SHP77 (cell line): ENCODE measurements around the gene PPP1R12C.
"Not testable (repeated sequence)": the region's sequence is repeated elsewhere in the genome, so short reads cannot be mapped to it uniquely, and the experiment has no call there.

Source experiments
- DNase-seq, 2 experiments: peaks; one replicate each; lab custom pipeline; 2025; lab: John Stamatoyannopoulos, UW

Gene PPP1R12C

DNA sequence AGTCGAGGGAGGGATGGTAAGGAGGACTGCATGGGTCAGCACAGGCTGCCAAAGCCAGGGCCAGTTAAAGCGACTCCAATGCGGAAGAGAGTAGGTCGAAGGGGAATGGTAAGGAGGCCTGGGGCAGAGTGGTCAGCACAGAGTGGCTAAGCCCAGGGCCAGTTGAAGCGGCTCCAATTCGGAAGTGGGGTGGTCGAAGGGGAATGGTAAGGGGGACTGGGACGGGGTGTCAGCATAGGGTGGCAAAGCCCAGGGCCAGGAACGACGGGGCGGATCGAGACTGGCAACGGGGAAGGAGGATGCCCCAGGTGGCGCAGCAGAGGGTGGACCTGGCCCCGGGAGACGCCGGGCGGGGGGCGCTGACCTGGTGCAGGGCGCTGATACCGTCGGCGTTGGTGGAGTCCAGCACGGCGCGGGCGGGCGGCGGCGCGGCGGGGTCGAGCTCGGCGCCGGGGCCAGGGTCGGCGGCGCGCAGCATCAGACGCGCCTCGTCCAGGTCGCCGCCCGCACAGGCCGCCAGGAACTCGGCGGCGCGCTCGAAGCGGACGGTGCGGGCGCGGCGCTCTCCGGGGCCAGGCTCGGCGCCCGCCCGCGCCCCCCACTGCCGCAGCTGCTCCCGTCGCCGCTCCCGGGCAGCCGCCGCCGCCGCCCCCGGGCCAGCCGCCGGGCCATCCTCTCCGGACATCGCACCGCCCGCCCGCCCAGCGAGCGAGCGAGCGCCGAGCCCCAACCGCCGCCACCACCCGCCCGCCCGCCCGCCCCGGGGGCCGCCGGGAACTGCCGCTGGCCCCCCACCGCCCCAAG lies at the start of gene PPP1R12C:
PPP1R12C (minus strand) TSS at position 779 of the 804 bp plus-strand sequence; CDS start at position 685, 94 bp downstream.
- peak in 1 of 2 experiments; percentile 29 for DNase-seq

DNA sequence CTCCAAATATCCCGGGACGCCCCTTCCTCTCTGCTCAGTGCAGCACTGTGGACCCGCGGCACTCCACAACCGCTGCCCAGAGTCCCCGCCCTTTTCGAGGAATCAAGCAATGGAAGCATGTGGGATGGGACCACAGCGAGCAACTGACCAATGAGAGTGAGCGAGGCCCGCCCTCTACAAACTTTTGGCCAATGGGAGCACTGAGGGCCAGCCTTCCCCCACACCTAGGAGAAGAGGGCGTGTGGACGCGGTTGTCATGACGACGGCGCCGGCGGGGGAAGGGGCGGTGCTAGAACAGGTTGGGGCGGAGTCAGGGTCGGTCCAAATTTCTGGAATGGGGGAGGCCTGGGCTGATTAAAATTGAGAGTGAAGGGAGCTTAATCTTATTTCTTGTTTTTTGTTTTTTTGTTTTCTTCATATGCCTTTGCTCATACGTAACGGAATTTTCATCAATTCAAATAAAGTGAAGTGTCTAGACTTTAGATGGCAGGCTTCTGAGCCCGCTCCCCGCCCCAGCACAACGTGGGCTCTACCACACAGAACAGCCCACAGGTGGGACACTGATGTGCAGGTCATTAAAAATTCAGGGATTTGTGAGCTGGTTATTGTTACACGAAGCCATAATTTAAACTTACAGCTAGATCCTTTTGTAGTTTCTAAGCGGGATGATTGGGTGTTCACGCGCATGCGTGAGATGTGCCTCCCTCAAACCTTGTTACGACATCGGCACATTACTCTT lies 49.3 kb upstream of the PPP1R12C start, which contains the start of gene DNAAF3:
DNAAF3 (minus strand) TSS at position 84 of the 739 bp plus-strand sequence. CDS start 200 bp downstream, outside the sequence.
- DNase-seq, result peak; percentile 96 to 97

DNA sequence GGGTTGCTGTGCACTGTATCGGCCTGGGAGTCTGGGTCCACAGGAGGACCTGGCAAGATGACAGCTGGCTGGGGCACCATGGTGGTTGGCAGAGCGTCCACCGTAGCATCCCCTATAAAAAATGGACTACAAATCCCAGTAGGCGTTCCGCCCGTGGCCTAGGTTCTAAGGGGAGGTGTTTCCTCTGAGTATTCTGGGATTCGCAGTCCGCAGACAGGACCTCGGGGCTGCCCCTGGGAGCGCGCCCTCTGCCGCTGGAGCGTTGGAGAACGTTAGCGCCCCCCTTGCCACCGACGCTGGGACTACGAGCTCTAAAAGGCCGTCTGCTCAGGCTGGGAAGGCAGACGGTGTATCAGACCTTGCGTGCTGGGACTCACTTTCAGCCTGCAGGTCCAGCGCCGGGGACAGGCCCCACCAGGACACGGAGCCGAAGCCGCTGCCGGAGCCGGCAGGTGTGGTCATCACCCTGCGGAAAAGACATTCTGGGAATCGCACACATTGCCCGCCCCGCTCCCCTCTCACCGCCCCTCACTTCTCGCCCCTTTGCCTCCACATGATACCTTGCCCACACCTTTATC lies 48.6 kb upstream of the PPP1R12C start:
- DNase-seq, result peak; percentile 87 to 90

DNA sequence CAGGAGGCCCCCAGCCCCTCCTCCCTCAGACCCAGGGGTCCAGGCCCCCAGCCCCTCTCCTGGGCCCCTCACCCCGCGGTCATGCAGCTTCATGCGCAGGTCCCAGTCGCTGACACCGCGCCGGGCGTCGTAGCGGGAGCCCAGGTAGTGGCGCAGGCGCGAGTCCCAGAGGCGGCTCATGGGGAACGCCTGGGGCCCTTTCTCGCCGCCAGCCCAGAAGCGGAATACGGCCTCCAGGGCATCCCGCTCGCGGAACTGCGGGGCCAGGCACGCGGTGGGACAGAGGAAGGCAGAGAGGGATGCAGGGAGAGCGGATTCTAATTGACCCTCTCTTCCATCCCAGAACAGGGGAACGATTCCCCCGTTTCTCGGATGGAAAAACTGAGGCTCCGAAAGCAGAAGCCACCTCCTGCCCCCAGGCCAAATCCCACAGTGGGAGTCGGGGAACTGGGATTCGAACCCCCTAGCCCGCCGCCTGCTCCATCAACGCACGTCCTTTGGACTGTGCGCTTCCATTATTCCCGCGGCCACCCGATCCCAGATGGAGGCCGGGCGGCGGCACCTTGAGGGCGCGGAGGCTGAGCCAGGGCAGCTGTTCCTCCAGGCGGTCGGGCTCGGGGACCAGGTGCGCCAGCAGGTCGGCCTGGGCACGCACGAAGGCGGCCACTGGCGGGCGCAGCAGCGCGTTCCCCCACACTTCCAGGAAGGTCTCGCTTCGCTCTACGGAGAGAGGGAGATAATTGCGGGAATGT lies 44.3 kb upstream of the PPP1R12C start:
- DNase-seq, result no peak

DNA sequence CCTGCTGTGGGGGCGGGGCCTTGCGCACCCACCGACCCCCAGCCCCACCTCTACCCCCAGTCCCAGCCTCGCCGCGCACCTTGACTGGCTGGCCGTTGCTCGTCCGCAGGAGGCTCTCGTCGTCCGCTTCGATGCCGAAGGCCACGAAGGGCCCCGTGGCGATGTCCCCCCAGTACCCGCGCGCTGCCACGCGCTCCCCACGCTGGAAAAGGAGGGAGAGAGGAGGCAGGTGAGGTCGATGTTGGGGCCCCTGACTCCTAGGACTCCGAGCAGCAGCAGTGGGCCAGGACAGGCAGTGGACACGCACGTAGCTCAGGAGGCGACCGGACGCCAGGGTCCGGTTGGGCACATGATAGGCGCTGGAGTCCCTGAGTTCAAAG lies 43.5 kb upstream of the PPP1R12C start:
- DNase-seq, result no peak

DNA sequence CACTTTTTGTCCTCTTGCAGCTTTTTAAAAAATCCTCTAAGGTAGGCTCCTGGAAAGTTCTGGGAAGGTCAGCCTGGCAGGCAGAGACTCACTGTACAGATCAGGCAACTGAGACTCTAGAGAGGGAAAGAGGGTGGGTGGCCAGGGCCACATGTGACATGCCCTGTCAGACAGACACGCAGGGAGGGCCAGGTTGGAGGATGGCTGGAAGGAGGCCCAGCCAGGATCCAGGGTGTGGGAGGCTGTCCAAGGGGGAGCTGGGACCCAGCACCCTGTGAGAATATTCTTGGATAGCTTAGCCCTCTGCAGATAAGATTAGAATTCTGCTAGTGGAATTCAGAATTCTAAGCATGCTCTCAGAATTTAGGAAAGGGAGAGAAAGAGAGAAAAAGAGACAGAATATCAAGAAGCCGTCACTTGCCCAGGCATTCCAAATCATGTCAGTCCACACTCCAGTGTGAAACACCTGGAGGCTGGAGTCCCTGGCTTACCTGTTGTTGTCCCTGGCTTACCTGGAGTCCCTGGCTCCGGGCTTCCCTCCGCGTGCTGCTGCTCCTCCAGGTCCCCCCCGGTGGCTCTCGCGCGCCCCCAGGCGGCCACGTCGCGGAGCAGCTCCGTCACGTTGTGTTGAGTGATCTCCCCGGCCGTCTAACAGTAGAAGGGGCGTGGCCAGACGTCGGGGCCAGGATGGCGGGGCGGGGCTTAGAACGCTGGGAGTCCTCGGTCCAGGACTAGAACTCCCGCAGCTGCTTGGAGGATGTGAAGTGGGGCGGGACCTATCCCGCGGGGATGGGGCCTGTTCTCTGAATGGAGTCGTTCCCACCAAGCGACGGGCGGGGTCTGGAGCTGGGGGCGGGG lies 42.9 kb upstream of the PPP1R12C start:
- peak; percentile 94 to 95 for DNase-seq

DNA sequence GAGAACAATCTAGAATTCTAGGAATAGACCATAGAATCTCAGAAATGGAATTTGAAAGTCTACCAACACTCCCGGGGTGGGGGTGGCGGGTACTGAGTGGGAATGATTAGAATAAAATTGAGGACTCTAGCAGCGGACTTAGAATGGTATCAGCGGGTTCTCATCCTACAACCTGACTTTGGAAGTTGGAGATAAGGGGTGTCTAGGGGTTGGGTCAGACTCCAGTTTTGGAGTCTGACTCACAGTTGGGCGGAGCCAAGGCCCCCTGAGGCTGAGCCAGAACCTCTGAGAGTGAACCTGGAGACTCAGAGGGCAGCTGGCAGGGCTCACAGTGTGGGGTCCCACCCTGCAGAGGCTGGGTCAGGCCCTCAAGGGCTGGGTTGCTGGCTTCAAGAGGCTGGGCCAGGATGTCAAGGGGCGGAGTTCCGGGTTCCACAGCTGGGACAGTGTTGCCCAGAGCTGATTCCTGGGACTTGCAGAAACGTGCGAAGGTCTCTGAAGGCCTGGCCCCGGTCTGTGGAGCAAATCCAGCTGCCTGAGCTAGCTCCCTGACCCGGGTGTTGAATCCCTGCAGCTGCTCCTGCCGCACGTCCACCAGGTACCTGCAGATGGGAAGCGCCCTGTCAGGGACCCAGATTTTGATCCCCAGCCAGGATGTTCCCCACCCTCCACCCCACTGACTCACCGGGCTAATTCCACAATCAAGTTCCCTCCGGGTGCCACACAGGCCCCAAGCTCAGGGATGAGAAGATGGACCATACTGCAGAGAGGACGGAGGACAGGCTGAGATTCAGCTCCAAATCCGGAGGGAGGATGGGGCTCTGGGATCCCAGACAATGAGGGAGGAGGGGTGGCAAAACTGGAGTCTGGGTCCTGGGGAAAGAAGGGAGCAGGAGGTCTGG lies 41.7 kb upstream of the PPP1R12C start:
- no peak for DNase-seq

DNA sequence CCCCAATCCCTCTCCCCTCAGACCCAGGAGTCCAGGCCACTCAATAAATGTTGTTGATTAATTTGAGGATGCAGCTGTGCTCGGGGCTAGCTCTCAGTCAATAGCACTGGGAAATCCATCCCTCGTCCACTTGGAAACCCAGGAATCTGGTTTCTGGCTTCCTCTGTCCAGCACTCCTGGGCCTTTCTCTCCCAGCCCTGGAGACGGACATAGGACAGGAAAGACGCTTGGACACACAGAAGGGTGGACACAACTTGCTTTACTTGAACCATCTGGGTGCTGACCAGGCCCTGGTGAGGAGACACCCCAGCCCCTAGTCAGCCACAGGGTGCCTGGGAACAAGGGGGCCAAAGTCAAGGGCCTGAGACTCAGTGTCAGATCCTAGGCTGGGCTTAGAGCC lies 41.0 kb upstream of the PPP1R12C start:
- no peak for DNase-seq

DNA sequence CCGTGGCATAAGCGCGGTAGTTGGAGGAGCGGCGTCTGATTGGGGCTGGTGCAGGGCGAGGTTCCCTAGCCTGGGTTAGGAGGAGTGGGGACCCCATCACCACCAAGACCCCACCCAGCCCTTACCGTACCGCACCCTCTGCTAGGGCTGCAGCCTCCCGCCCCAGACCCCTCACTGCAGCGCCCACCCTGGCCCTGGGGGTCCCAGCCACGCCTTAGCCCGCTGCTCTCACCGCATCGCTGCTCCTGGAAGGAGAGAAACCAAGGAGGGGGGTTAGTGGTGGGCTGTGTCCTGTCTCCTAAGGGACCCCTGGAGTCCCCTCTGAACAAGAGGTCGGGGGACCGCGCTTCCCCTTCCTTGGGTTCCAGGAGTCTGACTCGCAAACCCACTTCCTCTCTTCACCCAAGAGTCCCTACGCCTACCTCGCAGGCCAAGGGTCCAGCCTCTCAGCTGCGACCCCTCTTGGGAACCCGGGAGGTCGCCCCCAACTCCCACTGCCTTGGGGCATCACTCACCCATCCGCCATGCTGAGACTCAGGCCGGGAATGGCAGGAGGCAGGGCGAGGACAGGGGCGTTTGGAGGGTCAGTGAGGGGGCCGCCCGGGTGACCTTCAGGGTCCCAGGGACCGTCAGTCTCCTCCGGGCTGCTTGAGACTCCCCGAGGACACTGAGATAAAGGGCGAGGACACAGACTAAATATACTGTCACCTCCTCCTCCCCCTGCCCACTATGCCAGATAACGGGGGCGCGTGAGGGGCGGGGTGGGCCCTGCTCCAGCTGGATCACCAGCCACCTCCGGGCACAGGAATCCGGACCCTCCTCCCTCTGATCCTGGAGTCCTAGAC lies 39.8 kb upstream of the PPP1R12C start, which contains the start of gene TNNI3:
TNNI3 (minus strand) TSS at position 669 of the 845 bp plus-strand sequence; CDS start at position 526, 143 bp downstream.
- DNase-seq, result no peak

DNA sequence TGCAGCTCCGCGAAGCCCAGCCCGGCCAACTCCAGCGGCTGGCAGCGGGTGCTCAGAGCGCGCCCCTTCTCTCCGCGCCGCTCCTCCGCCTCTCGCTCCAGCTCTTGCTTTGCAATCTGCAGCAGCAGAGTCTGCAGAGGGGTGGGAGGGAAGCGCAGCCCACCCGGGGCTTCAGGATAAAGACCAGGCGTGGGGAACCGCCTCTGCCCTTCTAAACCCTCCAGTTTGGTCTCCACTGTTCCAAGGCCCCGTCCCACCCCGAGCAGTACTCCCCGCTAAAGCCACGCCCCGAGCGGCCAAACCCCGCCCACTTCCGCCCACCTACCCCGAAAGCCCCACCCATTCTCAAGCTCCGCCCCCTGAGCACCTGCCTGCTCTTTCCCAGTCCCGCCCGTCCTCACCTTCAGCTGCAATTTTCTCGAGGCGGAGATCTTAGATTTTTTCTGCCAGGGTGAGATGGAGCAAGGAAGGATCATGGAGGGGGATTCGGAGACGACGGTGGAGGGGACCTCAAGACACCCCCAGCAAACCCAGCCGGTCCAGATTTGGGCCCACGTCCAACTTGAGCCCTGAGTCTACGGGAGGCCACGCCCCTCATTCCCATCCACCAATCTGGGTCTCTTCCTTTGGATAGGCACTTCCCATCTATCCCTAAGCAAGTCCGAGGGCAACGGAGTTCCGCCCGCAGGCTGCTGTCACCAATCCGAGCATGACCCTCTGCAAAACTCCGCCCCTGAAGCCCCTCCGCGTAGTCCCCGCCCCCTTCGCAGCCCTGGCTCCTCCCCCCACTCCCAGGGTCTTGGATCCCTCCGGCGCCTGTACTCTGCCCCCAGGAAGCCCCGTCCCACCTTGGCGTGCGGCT lies 39.0 kb upstream of the PPP1R12C start:
- DNase-seq, result peak; percentile 95 to 97

DNA sequence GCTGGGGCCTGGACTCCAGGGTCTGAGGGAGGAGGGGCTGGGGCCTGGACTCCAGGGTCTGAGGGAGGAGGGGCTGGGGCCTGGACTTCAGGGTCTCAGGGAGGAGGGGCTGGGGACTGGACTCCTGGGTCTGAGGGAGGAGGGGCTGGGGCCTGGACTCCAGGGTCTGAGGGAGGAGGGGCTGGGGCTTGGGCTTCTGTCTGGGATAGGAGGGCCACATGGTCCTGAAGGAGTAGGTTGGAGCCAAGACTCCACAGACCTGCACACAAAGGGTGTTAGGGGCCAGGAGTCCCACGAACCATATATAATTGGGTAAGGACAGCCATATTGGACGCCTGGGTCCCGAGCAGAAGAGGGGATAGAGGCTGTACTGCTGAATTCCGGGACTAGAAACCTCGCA lies 38.3 kb upstream of the PPP1R12C start:
- not testable (repeated sequence) for DNase-seq

DNA sequence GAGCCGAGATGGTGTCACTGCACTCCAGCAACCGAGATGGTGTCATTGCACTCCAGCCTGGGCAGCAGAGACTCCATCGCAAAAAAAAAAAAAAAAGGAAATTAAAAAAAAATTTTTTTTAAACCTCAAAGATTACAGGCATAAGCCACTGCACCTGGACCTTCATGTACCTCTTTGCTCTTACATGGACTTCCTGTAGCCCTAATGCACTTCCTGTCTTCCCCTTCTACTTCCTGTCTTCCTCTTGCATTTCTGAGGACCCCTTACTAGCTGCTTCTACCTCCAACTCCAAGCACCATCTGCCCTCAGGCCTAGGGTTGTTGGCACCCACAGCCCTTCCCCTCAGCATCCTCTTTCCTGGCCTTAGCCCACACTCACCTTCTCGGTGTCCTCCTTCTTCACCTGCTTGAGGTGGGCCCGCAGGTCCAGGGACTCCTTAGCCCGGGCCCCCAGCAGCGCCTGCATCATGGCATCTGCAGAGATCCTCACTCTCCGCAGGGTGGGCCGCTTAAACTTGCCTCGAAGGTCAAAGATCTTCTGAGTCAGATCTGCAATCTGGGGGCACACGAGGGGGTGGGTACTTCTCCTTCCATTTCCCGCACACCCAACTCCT lies 36.3 kb upstream of the PPP1R12C start:
- no peak for DNase-seq

DNA sequence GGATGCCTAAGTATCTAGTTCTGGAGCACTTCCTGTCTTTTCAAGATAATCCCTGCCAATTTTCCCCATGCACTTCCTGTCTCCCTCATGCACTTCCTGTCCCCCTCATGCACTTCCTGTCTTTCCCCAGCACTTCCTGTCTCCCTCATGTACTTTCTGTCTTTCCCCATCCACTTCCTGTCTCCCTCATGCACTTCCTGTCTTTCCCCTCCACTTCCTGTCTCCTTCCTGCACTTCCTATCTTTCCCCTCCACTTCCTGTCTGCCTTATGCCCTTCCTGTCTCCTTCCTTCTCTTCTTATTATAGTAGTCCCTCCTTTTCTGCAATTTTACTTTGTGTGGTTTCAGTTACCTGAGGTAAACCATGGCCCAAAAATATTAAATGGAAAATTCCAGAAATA lies 34.6 kb upstream of the PPP1R12C start:
- DNase-seq, result no peak

DNA sequence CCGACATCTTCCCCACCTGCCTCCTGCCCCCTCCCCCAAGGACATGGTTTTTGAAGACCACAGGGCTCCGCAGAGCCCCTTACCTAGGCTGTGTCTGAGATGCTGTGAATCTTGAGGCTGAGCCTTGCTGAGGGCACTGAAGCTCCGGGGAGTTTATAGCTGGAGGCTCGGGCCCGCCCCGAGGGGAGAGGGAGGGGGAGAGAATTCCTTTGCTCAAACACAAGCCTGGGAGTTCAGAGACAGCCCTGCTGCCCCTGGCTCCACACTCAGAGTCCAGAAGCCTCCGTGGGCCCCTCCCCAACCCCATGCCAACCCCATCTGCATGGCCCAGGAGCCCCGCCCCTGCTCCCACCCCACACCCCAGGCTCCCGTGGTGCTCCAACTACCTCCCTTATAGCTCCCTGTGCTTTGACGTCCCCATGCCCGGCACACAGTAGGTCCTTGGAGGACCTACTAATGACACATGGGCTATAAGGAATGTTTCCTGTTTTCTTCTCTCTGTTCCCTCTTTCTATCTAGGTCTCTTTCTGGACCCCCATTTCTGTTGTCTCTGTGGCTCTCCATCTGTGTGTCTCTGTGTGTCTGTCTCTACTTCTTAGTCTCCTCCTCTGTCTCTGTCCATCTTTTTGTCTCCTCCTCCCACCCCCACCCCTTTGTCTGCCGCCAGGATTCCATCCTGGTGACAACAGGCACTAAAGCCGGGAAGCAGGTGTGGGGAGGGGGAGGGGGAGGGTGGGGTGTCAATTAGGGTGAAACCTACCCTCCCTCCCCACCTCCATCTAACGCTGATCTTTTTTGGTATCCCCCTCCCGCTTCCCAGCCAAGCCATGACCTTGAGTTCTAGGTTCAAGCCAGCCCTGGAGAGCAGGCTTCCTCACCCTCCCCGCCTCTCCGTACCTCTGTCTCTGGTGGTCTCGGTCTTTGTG lies 31.9 kb upstream of the PPP1R12C start, which contains the start of gene TNNT1:
TNNT1 (minus strand) TSS at position 129 of the 926 bp plus-strand sequence. CDS start 2,049 bp downstream, outside the sequence.
- DNase-seq, result no peak

DNA sequence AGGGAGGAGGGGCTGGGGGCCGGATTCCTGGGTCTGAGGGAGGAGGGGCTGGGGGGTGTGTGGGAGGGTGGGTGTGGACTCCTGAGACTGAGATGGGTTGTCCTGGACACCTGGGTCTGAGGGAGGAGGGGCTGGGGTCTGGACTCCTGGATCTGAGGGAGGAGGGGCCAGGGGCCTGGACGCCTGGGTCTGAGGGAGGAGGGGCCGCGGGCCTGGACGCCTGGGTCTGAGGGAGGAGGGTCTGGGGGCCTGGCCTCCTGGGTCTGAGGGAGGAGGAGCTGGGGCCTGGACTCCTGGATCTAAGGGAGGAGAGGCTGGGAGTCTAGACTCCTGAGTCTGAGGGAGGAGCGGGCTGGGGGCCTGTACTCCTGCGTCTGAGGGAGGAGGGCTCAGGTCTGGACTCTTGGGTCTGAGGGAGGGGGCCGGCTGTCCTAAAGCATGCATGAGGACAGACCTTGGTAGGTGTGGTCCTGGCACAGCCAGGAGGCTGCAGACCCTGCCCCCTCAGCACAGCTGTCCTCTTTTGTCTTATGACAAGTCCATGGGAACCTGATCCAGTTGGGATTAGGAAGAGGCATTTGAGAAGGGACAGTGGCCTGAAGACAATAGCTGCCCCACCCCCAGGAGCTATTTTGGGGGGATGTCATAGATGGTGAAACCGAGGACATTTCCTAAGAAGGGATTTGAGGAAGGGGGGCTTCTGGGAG lies 30.3 kb upstream of the PPP1R12C start:
- DNase-seq, result no peak
